GM21447 (cell line): ENCODE results near the gene LMNB1.
"Not testable (repeated sequence)": the region's sequence is repeated elsewhere in the genome, so short reads cannot be mapped to it uniquely, and the experiment has no call there.

ENCODE experiments used
- ATAC-seq: cut with Tn5 transposase; IDR thresholded peaks from one replicate; pipeline ENCODE4 v1.9.1; 2021; ENCODE audit not compliant: unreplicated experiment

LMNB1 gene

DNA sequence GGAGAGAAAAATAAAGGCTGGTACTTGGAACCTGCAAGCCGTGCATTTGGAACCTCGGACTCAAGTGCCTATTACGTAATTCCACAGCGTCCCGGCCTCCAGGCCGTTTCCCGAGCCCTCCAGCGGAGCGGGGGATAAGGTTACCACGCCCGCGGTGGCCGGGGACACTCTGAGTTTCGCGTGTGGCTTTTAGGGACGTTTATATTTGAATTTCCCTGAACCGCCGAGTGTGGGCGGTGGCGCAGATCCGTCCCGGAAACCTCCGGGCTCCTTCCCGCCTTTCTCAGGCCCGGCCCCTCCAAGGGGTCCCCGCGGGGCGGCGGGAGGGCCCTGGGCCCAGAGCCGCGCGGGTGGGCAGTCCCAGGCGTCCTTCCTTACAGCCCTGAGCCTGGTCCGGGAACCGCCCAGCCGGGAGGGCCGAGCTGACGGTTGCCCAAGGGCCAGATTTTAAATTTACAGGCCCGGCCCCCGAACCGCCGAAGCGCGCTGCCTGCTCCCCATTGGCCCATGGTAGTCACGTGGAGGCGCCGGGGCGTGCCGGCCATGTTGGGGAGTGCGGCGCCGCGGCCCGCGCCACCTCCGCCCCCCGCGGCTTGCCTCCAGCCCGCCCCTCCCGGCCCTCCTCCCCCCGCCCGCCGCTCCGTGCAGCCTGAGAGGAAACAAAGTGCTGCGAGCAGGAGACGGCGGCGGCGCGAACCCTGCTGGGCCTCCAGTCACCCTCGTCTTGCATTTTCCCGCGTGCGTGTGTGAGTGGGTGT is at the start of gene LMNB1:
LMNB1 (plus strand) TSS at position 638 of the 758 bp plus-strand sequence. CDS start 373 bp downstream, outside the sequence.
- peak; percentile 55 for ATAC-seq

DNA sequence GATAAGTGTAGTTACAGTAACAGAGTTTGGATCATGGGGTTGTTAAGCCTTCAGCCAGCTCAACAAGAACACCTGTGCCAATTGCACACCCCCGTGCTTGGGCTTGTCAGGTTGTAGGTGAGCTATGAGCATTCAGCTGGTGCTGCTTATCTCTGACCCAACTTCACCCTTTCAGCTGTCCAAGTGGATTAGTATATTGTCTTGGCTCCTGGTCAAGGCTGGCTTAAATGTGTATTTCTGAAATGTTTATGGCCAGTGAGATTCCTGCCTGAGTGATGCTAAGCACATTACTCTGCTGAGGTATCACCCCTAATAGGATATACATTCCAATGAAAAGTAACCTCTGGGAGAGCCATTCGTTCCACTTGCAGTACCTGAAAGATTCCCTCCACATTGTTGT is 44.2 kb upstream of the LMNB1 start:
- no peak for ATAC-seq

DNA sequence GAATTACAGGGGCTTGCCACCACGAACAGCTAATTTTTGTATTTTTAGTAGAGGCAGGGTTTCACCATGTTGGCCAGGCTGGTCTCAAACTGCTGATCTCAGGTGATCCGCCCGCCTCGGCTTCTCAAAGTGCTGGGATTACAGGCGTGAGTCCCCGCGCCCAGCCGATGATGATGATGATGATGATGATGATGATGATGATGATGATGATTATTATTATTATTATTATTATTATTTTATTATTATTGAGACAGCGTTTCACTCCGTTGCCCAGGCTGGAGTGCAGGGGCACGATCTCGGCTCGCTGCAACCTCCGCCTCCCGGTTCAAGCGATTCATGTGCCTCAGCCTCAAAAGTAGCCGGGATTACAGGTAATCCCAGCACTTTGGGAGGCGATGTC is 42.4 kb upstream of the LMNB1 start:
- not testable (repeated sequence) for ATAC-seq

GRCh38 chr5:126736141-126736540 is 40.8 kb upstream of the LMNB1 start:
- no peak for ATAC-seq

DNA sequence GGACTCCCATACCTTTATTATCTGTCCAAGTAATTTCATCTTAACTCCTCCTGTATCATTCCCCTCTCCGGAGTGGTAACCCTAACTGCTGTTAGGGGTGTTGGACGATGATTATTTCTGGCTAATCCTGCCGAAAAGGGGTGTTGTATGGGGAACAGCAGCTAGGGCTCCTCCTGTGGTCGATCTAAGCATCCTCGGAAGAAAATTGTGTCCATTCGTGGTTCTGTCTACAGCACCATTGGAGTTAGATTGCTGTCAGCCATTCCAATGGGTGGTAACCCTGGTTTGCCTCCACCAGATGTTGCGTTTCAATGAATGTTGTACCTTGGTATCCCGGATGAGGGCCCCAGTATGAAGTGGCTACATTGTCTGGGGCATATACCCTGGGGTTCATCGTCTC is 35.6 kb upstream of the LMNB1 start:
- no peak for ATAC-seq

GRCh38 chr5:126742425-126742824 is 34.5 kb upstream of the LMNB1 start:
- ATAC-seq: no peak

- no peak for ATAC-seq
Measured at GRCh38 chr5:126744836-126745235, 32.1 kb upstream of the LMNB1 start.

DNA sequence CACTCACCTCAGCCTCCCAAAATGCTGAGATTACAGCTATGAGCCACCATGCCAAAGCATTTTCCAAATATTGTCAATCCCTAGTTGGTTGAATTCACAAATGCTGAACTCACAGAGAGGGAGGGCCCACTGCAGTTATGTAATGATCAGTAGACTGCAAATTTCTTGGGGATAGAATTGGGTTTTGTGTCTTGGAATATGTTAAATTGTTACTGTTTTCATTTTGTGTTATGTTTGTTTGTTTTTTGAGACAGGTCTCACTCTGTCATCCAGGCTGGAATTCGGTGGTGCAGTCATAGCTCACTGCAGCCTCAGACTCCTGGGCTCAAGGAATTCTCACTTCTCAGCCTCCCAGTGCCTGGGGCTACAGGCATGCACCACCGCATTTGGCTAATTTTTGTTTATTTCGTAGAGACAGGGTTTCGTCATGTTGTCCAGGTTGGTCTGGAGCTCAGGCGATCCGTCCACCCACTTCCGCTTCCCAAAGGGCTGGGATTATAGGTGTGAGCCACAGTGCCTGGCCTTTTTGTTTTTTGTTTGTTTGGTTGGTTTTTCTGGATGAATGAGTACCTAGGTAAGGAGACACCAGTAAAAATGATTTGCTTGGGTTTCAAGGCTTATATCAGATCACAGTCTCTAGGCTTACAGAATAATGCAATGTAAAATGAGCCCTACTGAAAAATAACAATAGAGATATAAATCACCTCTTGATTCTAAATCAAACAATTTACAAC is 31.5 kb upstream of the LMNB1 start:
- ATAC-seq: no peak

- no peak for ATAC-seq
Measured at GRCh38 chr5:126746290-126746689, 30.6 kb upstream of the LMNB1 start.

DNA sequence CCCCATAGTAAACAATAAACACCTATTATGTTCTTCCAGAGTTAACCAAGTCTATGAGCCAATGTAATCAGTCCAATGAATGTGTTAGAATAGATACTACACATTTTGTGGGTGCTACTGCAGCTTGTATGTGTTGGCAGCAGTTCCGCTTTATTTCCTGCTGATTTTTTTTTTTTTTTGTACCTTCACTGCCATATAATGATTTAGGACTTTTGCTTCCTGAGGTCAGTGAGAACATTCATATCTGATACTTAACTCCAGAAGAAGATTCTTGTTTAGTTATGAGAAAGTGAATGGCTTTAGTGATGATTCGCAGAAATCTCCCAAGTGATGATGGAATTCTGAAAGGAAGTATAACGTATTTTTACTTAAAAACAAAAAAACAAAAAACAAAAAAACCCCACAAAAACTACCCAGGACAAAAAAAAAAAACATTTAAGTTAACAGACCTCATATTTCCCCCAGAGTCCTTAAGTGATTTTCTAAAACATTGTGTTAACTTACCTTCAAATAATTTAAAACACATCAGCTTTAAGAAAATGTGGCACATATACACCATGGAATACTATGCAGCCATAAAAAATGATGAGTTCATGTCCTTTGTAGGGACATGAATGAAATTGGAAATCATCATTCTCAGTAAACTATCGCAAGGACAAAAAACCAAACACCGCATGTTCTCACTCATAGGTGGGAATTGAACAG is 24.7 kb upstream of the LMNB1 start:
- no peak for ATAC-seq

GRCh38 chr5:126753227-126753626 is 23.7 kb upstream of the LMNB1 start:
- no peak for ATAC-seq

GRCh38 chr5:126754609-126755008 is 22.3 kb upstream of the LMNB1 start:
- no peak for ATAC-seq

DNA sequence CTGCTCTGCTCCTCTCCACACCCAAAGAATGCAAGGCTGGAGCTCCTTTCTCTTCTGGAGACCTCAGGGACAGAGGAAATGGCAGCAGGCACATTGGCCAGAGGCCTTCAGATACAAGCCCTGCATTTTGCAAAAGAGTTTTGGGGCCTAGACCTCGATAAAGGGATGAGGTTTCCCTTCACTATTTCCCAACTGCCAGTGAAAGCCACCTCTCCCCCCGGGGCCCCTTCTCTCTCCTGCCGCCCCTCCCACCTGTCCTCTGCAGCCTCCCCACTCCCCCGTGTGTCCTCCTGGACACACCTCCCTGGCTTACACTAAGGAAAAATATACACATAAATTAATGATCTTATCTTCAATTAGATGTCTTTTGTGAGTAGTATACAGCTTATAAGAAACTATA is 21.3 kb upstream of the LMNB1 start:
- ATAC-seq: no peak

GRCh38 chr5:126757713-126758357 is 19.1 kb upstream of the LMNB1 start:
- ATAC-seq: no peak

GRCh38 chr5:126763371-126763770 is 13.6 kb upstream of the LMNB1 start:
- ATAC-seq: no peak

- no peak for ATAC-seq
Measured at GRCh38 chr5:126769703-126770102, 7.2 kb upstream of the LMNB1 start.

DNA sequence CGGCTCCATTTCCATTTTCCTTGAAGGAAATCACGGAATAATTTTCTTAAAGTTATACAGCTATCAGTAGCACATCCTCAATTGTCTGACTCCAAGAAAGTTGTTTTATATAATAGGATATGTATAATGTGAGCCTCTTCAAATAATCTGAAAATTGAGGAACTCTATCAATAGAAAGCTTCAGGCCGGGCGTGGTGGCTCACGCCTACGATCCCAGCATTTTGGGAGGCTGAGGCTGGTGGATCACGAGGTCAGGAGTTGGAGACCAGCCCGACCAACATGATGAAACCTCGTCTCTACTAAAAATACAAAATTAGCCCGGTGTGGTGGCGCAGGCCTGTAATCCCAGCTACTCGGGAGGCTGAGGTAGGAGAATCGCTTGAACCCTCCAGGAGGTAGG is 3.4 kb upstream of the LMNB1 start:
- ATAC-seq: not testable (repeated sequence)

DNA sequence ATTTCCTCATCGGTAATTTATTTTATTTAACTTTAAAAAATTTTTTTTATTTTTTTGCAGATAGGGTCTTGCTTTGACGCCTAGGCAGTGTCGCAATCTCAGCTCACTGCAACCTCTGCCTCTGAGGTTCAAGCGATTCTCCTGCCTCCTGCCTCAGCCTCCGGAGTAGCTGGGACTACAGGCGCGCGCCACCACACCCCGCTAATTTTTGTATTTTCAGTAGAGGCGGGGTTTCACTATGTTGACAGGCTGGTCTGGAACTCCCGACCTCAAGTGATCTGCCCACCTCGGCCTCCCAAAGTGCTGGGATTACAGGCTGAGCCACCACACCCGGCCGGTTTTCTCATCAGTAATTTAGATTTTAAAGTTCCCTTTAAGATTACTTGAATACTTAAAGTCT is 2.3 kb upstream of the LMNB1 start:
- not testable (repeated sequence) for ATAC-seq

GRCh38 chr5:126777257-126777974 is 480 bp downstream of the LMNB1 start:
- peak; percentile 1 for ATAC-seq

DNA sequence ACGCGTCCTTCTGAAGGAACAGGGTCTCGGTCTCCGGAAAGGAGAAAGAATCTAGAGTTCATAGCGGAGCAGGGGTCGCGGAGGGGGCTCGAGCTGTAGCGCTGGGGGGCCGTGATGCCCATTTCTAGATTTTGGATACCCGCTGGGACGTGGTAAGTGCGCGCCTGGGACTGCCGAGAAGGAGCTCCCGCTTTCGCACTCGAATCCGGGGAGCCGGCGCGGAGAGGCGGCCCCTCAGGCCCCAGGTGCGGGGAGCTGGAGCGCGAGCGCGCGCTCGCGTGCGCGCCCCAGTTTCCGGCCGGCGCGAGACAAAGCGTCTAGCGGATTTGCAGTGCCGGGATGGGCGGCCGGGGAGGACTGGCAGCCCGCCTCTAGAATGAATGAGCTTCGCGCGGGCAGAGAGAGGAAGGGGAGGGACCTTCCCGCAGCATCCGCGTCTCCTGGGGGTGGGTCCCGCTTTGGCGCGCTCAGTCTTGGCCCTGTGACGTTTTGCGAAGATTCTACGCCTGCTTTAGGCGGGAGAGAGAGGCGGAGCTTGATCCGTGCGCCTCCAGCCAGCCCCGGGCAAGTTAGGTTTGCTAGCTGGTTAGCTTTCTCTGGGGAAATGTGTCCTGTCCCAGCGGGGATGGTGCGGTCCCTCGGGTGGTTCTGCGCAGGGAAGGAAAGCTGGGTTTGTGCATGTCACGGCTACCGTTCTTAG is 1.2 kb downstream of the LMNB1 start:
- peak; percentile 60 for ATAC-seq
